SH-SY5Y (cell line): ENCODE data around the gene PSMA7.

Experiments used
- GATA2 ChIP-seq: IDR thresholded peaks from 2 replicates; pipeline ENCODE4 v1.6.1; 2011; ENCODE audit warnings: mild to moderate bottlenecking, low read depth, low read length
- GATA3 ChIP-seq: IDR thresholded peaks from 2 replicates; pipeline ENCODE4 v1.6.1; 2011; ENCODE audit warnings: low read depth, mild to moderate bottlenecking, low read length, moderate library complexity

DNA sequence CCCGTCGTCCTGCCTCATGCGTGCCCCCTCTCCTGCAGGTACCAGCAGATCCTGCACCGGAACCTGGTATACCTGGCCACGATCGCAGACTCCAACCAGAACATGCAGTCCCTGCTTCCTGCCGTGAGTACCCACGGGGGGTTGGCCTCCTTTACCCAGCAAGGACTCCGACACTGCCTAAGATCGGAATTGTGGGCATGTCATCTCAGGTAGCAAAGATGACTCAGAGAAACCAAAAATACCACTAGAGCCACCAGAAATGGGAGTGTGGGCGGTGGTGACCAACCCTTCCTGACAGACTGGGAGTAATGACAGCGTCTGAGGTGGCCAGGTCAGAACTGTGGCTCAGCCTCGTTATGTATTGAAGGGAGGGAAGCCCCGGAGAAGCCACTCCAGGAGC lies 16.6 kb upstream of the PSMA7 start:
- TF ChIP-seq GATA3 (no peak), GATA2 (no peak)
